Esophagus muscularis mucosa (tissue), 3 donors: ENCODE data around the gene FTO.

Source experiments
- POLR2AphosphoS5 ChIP-seq, 2 donors: sonication (generic); formaldehyde crosslinking; IDR thresholded peaks; one replicate each; pipeline ENCODE4 v1.6.1; 2017; ENCODE audit warnings: antibody characterized with exemption in 2 of 2
- TF ChIP-seq, protein P1 (sequence below), 3 experiments: fragments of 200-600 bp in 2 of 3; fragments of 450-650 bp in 1 of 3; sonication (generic) in 2 of 3; IDR thresholded peaks; one replicate each; pipeline ENCODE4 v1.5.1; 2017 to 2019; ENCODE audit warnings: antibody characterized with exemption in 3 of 3, mild to moderate bottlenecking in 2 of 3, moderate library complexity in 1 of 3

DNA sequence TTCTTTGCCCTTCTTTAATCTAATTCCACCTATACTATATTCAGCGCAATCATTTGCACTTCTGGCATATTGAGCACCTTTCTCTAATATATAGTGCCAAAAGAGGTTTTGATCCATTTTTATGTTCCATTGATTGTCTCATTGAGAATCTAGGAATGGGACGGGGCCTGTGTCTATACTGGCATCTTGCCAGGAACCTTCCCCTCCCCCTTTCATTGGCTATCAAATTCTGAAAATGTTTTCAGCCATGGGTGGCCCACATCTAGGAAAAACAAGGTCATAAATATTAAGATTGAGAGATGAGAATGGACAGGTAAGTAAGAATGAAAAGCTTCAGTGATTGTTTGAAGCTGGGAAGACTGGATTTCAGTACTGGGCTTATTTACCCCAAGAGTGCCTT lies 159.9 kb downstream of the FTO start:
- TF ChIP-seq, protein P1, sequence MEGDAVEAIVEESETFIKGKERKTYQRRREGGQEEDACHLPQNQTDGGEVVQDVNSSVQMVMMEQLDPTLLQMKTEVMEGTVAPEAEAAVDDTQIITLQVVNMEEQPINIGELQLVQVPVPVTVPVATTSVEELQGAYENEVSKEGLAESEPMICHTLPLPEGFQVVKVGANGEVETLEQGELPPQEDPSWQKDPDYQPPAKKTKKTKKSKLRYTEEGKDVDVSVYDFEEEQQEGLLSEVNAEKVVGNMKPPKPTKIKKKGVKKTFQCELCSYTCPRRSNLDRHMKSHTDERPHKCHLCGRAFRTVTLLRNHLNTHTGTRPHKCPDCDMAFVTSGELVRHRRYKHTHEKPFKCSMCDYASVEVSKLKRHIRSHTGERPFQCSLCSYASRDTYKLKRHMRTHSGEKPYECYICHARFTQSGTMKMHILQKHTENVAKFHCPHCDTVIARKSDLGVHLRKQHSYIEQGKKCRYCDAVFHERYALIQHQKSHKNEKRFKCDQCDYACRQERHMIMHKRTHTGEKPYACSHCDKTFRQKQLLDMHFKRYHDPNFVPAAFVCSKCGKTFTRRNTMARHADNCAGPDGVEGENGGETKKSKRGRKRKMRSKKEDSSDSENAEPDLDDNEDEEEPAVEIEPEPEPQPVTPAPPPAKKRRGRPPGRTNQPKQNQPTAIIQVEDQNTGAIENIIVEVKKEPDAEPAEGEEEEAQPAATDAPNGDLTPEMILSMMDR (IDR thresholded peaks at IDR 0.05): no peak
- no peak for TF ChIP-seq POLR2AphosphoS5 (IDR thresholded peaks at IDR 0.05)
